Progenitor cell of endocrine pancreas (in vitro differentiated cells): ENCODE results near the gene TACO1. TPM values are rescaled to one million over a fixed set of nuclear protein-coding genes. Genes with fewer than 3 reads are reported as not detected.

Source experiments
- DNase-seq: peaks from one replicate; pipeline ENCODE4 v3.0.0; 2021; ENCODE audit warnings: low spot score; ENCODE audit not compliant: unreplicated experiment
- H3K27ac Mint-ChIP-seq: 2 replicates; pipeline ENCODE4 v1.8.0; 2021; ENCODE audit warnings: mild to moderate bottlenecking, moderate library complexity, mixed read lengths
- H3K27me3 Mint-ChIP-seq: 2 replicates; pipeline ENCODE4 v1.8.0; 2021; ENCODE audit warnings: mixed read lengths
- H3K36me3 Mint-ChIP-seq: 2 replicates; pipeline ENCODE4 v1.8.0; 2022; ENCODE audit warnings: mixed read lengths; ENCODE audit not compliant: insufficient read depth
- H3K4me1 Mint-ChIP-seq: 2 replicates; pipeline ENCODE4 v1.8.0; 2021; ENCODE audit warnings: low read depth, mixed read lengths
- H3K4me3 Mint-ChIP-seq: 2 replicates; pipeline ENCODE4 v1.8.0; 2021; ENCODE audit warnings: low read depth, mild to moderate bottlenecking, moderate library complexity, mixed read lengths
- H3K9me3 Mint-ChIP-seq: 2 replicates; pipeline ENCODE4 v1.8.0; 2021; ENCODE audit warnings: low read depth, mixed read lengths
- total RNA-seq: library from RNA; stranded (reverse); gene quantifications from 2 replicates; pipeline ENCODE4 v1.2.1, GENCODE V29; 2021
- TF ChIP-seq, protein P1 (sequence below): fragments of 200-600 bp; sonication (generic); IDR thresholded peaks from one replicate; pipeline ENCODE4 v1.5.0; 2021; ENCODE audit warnings: antibody characterized with exemption, mild to moderate bottlenecking; ENCODE audit not compliant: unreplicated experiment

The TACO1 gene
- total RNA-seq, 1 donor from 2014 or later, result 19.2 TPM

DNA sequence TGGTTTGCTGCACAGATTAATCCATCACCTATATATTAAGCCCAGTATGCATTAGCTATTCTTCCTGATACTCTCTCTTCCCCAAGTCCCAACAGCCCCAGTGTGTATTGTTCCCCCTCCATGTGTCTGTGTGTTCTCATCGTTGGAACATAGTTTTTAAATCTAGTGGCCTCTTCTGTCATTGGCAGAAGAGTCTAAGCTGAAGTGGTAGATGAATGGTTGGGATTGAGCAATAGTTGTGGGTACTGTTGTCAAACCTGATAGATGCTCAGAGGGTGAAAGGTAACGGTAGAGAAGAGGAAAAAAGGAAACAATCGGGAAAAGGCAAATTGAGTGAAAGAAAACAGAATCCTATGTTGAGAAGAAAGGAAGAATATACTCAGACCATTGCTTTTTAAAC lies 51.4 kb downstream of the TACO1 start:
- no peak for DNase-seq
- Mint-ChIP-seq H3K27ac (no peak overlapping the region), H3K27me3 (no peaks in the 10 kb centered on the region), H3K4me3 (no peak overlapping the region), H3K4me1 (peaks cover 1% of the 10 kb centered on the region), H3K36me3 (peaks cover 11% of the 10 kb centered on the region), H3K9me3 (no peaks in the 10 kb centered on the region)
- TF ChIP-seq, protein P1, sequence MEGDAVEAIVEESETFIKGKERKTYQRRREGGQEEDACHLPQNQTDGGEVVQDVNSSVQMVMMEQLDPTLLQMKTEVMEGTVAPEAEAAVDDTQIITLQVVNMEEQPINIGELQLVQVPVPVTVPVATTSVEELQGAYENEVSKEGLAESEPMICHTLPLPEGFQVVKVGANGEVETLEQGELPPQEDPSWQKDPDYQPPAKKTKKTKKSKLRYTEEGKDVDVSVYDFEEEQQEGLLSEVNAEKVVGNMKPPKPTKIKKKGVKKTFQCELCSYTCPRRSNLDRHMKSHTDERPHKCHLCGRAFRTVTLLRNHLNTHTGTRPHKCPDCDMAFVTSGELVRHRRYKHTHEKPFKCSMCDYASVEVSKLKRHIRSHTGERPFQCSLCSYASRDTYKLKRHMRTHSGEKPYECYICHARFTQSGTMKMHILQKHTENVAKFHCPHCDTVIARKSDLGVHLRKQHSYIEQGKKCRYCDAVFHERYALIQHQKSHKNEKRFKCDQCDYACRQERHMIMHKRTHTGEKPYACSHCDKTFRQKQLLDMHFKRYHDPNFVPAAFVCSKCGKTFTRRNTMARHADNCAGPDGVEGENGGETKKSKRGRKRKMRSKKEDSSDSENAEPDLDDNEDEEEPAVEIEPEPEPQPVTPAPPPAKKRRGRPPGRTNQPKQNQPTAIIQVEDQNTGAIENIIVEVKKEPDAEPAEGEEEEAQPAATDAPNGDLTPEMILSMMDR, result no peak

DNA sequence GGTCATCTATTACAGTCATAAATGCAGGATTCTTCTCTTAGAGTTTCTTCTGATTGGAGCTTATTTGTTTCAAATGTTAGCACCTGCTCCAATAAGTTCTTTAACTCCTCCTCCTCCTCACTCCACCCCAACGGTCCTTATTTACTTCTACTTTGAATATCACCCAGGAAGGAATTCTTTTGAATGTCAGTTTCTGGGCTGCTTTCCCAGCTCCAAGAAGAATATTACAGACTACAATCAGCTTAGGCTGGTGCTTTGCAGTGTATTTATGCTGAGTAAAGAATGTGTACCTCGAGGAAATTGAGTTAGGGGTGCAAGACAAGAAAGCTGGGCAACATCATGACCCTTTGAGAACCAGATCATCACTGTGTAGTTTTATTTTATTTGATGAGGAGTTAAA lies 52.4 kb downstream of the TACO1 start:
- Mint-ChIP-seq H3K27me3 (no peaks in the 10 kb centered on the region), H3K36me3 (peaks cover 13% of the 10 kb centered on the region), H3K4me1 (peaks cover 1% of the 10 kb centered on the region), H3K27ac (no peak overlapping the region), H3K9me3 (no peaks in the 10 kb centered on the region), H3K4me3 (no peak overlapping the region)
- no peak for DNase-seq
- TF ChIP-seq, protein P1, result no peak

DNA sequence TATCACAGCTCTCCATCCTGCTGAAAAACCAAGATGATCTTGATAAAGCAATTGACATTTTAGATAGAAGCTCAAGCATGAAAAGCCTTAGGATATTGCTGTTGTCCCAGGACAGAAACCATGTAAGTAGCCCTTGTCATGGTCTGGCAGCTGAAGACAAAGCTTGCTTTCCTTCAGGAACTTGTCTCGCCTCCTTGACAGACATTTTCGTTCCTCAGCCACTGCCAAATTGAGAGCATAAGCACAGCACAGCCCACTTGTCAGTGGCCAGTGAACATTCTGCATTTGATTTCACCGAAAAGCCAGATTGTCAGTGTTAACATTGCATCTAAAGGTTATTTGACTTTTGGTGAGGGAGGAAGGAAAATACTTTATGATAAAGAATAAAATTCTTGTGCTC lies 57.1 kb downstream of the TACO1 start:
- Mint-ChIP-seq H3K4me1 (peaks cover 1% of the 10 kb centered on the region), H3K9me3 (no peaks in the 10 kb centered on the region), H3K36me3 (peaks cover 16% of the 10 kb centered on the region), H3K27ac (no peak overlapping the region), H3K4me3 (no peak overlapping the region), H3K27me3 (no peaks in the 10 kb centered on the region)
- DNase-seq, result no peak
- TF ChIP-seq, protein P1, result no peak

Other genes starting within 250 kb of the TACO1 start
- 34.5 and 37.3 TPM in 2 replicates for gene CYB561, start 154.6 kb upstream of the TACO1 start, total RNA-seq
- gene ACE, start 123.8 kb upstream of the TACO1 start, total RNA-seq, result 6.4 and 6.8 TPM in 2 replicates
- 12.0 and 13.2 TPM in 2 replicates for gene KCNH6, start 77.5 kb upstream of the TACO1 start, total RNA-seq
- gene DCAF7, start 50.4 kb upstream of the TACO1 start, total RNA-seq, result 134 and 135 TPM in 2 replicates
- gene MAP3K3, start 21.5 kb downstream of the TACO1 start, total RNA-seq, result 19.1 and 22.0 TPM in 2 replicates
- 109 and 113 TPM in 2 replicates for gene LIMD2, start 99.2 kb downstream of the TACO1 start, total RNA-seq
- 49.7 and 52.0 TPM in 2 replicates for gene STRADA, start 140.9 kb downstream of the TACO1 start, total RNA-seq
- 65.2 and 68.4 TPM in 2 replicates for gene CCDC47, start 172.7 kb downstream of the TACO1 start, total RNA-seq
- gene DDX42, start 173.3 kb downstream of the TACO1 start, total RNA-seq, result 181 and 189 TPM in 2 replicates
- gene PSMC5, start 226.5 kb downstream of the TACO1 start, total RNA-seq, result 101 and 109 TPM in 2 replicates
- 46.5 and 49.0 TPM in 2 replicates for gene FTSJ3, start 226.8 kb downstream of the TACO1 start, total RNA-seq
- gene SMARCD2, start 241.8 kb downstream of the TACO1 start, total RNA-seq, result 61.6 and 63.8 TPM in 2 replicates